DND-41 (cell line): Measurements from ENCODE around the gene PHACTR3.

Experiments
- EZH2 ChIP-seq: IDR thresholded peaks from 3 replicates; pipeline ENCODE4 v1.6.1; 2012; ENCODE audit warnings: borderline replicate concordance, low read depth, mild to moderate bottlenecking, moderate library complexity, low read length, inconsistent platforms; ENCODE audit not compliant: severe bottlenecking
- TF ChIP-seq, protein P1 (sequence below): IDR thresholded peaks from 2 replicates; pipeline ENCODE4 v1.5.1; 2012; ENCODE audit warnings: borderline replicate concordance, low read length, moderate library complexity, mild to moderate bottlenecking; ENCODE audit not compliant: poor library complexity, severe bottlenecking; ENCODE audit errors: extremely low read depth

DNA sequence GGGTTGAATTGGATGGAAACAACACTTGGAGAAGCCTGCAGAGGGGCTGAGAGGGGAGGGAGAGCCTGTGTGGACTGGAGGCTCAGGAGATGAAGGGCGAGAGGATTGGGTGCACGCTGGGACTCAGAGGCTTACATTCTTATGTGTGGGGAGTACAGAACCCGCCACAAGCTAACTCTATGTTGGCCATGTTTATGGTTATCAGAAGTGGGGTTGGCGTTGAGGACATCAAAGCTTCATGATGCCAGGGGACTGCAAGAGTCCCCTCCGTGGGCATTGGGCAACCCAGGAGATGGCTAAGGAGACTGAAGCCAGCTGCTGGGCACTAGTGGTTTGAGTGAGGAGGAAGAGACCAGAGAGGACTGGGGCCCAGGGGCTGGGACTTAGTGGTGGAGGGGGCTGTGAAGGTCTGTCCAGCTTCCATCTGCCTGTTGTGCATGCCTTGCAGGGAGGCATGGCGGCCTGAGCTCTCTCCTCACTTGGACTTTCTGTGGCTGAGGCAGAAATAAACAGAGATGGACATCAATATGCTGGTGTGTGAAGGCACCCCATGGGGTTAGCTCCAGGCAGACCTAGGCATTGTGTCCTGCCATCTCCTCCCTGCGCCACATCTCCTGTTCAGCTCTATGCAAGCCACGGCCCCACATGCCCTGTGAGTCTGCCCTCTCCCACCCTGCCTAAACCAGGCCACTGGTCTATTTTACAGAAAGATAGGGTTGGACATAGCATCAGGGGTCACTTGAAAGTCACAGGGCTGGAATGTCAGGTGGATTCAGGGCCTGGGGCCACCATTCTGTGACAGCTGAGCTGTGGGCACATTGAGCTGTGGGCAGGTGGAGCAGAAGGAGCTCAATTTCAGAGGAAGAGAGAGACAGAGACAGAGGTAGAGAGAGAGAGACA lies 61.6 kb downstream of the PHACTR3 start:
- TF ChIP-seq, protein P1, sequence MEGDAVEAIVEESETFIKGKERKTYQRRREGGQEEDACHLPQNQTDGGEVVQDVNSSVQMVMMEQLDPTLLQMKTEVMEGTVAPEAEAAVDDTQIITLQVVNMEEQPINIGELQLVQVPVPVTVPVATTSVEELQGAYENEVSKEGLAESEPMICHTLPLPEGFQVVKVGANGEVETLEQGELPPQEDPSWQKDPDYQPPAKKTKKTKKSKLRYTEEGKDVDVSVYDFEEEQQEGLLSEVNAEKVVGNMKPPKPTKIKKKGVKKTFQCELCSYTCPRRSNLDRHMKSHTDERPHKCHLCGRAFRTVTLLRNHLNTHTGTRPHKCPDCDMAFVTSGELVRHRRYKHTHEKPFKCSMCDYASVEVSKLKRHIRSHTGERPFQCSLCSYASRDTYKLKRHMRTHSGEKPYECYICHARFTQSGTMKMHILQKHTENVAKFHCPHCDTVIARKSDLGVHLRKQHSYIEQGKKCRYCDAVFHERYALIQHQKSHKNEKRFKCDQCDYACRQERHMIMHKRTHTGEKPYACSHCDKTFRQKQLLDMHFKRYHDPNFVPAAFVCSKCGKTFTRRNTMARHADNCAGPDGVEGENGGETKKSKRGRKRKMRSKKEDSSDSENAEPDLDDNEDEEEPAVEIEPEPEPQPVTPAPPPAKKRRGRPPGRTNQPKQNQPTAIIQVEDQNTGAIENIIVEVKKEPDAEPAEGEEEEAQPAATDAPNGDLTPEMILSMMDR, result no peak
- no peak for TF ChIP-seq EZH2
